ENCODE measurements around the gene FOLR2.

FOLR2 gene

DNA sequence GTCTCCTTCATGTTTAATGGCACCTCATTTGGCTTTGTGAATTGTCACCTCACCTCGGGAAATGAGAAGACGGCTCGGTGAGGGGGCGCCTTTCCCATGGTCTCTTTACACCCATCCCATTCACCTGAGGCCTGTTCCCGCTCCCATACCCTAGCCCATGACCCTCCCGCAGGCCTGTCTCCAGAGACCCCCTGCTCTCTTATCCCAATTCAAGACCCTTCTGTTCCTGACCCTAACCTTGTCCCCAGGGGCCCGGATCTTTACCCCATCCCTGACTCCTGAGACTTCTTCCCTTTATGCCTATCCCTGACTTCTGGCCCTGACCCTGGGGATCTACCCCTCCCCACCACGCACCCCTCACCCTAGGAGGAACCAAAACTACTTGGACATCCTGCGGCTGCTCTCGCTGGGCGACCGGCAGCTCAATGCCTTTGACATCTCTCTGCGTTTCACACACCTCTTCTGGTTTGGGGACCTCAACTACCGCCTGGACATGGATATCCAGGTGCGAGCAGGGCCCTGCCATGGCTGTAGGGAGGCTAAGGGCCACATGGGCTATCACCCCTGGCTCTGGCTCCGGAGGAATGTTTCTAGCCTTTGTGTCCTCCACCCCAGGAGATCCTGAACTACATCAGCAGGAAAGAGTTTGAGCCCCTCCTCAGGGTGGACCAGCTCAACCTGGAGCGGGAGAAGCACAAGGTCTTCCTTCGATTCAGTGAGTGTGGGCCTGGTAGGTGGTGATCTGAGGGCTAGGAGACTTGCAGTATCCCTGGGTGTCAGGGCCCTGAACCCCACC, 15.9 kb downstream of the FOLR2 start:
- H3K4me3 ChIP-seq (ENCODE audit: control insufficient read depth, low read depth, low read length), result no peak overlapping the region
- no peak for DNase-seq (ENCODE audit: low read depth)
- TF ChIP-seq, protein P1, sequence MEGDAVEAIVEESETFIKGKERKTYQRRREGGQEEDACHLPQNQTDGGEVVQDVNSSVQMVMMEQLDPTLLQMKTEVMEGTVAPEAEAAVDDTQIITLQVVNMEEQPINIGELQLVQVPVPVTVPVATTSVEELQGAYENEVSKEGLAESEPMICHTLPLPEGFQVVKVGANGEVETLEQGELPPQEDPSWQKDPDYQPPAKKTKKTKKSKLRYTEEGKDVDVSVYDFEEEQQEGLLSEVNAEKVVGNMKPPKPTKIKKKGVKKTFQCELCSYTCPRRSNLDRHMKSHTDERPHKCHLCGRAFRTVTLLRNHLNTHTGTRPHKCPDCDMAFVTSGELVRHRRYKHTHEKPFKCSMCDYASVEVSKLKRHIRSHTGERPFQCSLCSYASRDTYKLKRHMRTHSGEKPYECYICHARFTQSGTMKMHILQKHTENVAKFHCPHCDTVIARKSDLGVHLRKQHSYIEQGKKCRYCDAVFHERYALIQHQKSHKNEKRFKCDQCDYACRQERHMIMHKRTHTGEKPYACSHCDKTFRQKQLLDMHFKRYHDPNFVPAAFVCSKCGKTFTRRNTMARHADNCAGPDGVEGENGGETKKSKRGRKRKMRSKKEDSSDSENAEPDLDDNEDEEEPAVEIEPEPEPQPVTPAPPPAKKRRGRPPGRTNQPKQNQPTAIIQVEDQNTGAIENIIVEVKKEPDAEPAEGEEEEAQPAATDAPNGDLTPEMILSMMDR (IDR thresholded peaks at IDR 0.05; ENCODE audit: control insufficient read depth, insufficient read depth, low read depth, low read length, missing control alignments), result no peak

- H3K4me3 ChIP-seq (ENCODE audit: control insufficient read depth, low read depth, low read length), result no peak overlapping the region
- TF ChIP-seq, protein P1 (IDR thresholded peaks at IDR 0.05; ENCODE audit: control insufficient read depth, insufficient read depth, low read depth, low read length, missing control alignments), result no peak
- no peak for DNase-seq (ENCODE audit: low read depth)
These were observed 16.6 kb downstream of the FOLR2 start for GRCh38 chr11:72233056-72233772.

DNA sequence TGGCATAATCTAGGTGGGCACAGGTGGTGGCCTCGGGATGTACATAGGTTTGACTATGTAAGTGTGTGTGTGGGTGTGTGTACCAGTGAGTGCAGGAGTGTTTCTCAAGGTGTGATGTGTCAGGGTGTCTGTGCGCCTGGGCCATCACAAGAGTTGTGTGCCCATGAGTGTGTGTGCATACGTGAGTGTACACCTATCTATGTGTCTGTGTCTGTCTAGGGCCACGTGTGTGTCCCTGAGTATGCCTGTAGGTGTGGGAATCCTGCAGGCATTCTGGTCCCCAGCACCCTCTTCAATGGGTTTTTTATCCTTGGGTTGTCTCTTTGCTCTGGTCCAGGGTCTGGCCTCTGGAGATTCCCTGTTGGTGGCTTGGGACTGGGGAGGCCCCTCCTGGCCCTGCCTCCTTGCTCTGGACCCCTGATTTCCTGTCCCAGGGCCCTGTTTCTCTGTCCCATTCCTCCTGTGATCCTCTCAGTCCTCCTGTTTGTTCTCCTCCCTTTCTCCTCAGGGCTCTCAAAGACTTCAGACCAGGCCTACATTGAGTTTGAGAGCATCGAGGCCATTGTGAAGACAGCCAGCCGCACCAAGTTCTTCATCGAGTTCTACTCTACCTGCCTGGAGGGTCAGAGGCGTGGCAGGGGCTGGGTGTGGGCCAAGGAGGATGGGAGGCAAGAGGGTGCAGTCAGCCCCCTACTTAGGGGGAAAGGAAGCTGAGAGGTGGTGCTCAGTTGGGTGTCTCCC, 17.3 kb downstream of the FOLR2 start:
- H3K4me3 ChIP-seq (ENCODE audit: control insufficient read depth, low read depth, low read length), result no peak overlapping the region
- TF ChIP-seq, protein P1 (IDR thresholded peaks at IDR 0.05; ENCODE audit: control insufficient read depth, insufficient read depth, low read depth, low read length, missing control alignments), result no peak
- DNase-seq (ENCODE audit: low read depth), result no peak

DNA sequence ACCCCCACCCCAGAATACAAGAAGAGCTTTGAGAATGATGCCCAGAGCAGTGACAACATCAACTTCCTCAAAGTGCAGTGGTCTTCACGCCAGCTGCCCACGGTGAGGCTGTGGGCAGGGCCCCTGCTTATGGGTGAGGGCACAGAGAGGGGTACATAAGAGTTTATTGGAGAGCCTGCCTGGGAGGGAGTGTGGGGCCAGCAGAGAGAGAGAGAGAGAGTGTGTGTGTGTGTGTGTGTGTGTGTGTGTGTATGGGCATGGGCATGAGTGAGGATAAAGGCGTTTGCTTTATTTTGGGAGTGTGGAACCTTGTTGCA, 17.9 kb downstream of the FOLR2 start:
- TF ChIP-seq, protein P1 (IDR thresholded peaks at IDR 0.05; ENCODE audit: control insufficient read depth, insufficient read depth, low read depth, low read length, missing control alignments), result no peak
- H3K4me3 ChIP-seq (ENCODE audit: control insufficient read depth, low read depth, low read length), result no peak overlapping the region
- DNase-seq (ENCODE audit: low read depth), result no peak

GRCh38 chr11:72234920-72235319, 18.3 kb downstream of the FOLR2 start:
- TF ChIP-seq, protein P1 (IDR thresholded peaks at IDR 0.05; ENCODE audit: control insufficient read depth, insufficient read depth, low read depth, low read length, missing control alignments), result no peak
- no peak for DNase-seq (ENCODE audit: low read depth)
- H3K4me3 ChIP-seq (ENCODE audit: control insufficient read depth, low read depth, low read length), result no peak overlapping the region

DNA sequence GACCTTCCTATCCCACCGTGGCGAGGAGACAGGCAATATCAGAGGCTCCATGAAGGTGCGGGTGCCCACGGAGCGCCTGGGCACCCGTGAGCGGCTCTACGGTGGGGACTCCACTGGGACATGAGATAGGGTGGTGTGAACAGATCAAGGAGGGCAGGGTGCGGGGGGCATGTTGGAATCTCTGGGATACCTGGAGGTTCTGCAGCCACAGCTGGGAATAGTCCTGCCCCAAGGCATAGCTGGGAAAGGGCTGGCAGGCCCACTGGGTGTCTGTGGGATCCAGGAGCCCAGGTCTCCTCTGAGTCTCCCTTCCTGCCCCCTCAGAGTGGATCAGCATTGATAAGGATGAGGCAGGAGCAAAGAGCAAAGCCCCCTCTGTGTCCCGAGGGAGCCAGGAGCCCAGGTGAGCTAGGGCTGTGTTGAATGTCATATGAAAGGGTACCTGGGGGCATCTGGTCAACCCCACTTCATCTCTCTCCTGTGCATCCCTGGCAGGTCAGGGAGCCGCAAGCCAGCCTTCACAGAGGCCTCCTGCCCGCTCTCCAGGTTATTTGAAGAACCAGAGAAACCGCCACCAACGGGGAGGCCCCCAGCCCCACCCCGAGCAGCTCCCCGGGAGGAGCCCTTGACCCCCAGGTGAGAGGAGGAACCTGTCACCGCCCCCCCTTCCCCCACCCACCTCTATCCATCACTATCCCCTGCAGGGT, 18.9 kb downstream of the FOLR2 start:
- TF ChIP-seq, protein P1 (IDR thresholded peaks at IDR 0.05; ENCODE audit: control insufficient read depth, insufficient read depth, low read depth, low read length, missing control alignments), result no peak
- DNase-seq (ENCODE audit: low read depth), result no peak

More for the DNA sequence above, 18.9 kb downstream of the FOLR2 start:
- no peak overlapping the region for H3K4me3 ChIP-seq (ENCODE audit: control insufficient read depth, low read depth, low read length)

All from AG09309 (cell line).